ENCODE measurements around the gene WDR45B.

The WDR45B gene

GRCh38 chr17:82648165-82648668, at the start of gene WDR45B:
TSS of gene WDR45B (minus strand) at chr17:82648444. CDS start at chr17:82648340, 104 bp downstream.
- peak; percentile 78 to 90 (median 90) for DNase-seq (ENCODE audit: low read depth in 2 of 3, low spot score in 1 of 3)

DNA sequence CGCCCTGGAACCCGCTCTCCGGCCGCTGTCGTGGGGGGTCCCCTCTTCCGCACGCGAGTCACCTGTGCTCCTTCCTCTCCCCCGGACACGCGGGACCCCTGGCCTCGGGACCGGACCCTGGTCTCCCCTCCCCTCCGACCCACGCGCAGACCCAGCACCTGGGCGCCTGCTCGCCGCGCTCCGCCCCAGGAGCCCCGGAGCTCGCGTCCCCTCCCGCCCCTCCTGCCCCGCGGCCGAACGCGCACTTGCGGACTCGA, 49.5 kb upstream of the WDR45B start:
- no peak for DNase-seq (ENCODE audit: low read depth in 2 of 3, low spot score in 1 of 3)

DNA sequence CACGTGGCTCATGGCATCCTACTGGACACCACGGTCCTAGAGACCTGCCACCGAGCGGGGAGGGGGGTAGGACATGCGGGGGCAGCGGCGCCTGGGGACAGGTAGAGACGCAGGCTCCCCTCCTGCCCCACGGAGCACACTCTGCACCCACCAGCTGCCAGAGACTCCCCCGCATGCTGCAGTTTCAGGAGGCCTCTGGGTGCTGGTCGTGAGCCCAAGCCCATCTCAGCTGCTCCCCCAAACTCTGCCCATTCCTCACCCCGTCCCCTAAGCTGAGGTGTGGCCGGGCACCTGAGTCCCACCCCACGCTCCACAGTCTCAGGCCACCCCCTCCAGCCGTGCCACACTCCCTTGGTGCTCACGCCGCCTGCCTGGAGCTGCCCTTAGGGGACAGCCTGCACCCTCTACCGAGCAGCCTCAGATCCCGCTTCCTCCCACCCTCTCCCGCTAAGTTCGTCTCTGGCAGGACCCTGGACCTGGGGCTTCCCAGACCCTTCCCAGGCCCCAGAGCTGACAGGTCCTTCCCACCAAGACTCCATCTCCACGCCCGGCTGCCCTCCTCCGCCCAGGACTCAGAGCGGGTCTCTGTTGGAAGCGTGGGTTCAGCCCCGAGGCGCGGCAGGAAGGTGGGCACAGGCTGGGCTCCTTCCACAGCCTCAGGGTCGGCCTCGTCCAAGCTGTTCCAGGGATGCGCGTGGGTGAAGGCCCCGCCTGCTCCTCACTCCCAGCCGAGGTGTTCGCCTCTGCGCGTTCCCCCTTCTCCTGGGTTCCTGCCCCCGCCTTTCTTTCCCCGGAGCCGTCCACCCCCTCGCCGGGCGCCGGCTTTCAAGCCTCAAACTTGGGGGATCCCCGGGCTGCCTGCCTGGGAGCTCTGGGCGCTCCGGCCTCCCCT, 48.9 kb upstream of the WDR45B start:
- DNase-seq (ENCODE audit: low read depth in 2 of 3, low spot score in 1 of 3): no peak

DNA sequence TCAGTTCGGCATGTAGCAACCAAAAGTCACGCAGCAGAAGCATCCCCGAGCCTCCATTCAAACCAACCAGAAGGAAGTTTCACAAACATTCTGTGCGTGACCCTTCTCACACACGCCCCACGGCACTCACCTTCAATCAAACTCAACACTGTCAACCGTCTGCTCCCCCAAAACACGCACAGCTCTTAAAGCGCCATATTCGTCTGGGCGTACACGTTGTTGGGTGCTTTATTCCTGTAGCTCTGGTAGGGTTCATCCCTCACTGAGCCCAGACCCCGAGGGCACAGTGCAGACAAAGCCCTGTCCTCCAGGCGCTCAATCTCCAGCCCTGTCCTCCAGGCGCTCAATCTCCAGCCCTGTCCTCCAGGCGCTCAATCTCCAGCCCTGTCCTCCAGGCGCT, 48.0 kb upstream of the WDR45B start:
- no peak for DNase-seq (ENCODE audit: low read depth in 2 of 3, low spot score in 1 of 3)

GRCh38 chr17:82694647-82695046, 46.4 kb upstream of the WDR45B start:
- DNase-seq (ENCODE audit: low read depth in 2 of 3, low spot score in 1 of 3): no peak

DNA sequence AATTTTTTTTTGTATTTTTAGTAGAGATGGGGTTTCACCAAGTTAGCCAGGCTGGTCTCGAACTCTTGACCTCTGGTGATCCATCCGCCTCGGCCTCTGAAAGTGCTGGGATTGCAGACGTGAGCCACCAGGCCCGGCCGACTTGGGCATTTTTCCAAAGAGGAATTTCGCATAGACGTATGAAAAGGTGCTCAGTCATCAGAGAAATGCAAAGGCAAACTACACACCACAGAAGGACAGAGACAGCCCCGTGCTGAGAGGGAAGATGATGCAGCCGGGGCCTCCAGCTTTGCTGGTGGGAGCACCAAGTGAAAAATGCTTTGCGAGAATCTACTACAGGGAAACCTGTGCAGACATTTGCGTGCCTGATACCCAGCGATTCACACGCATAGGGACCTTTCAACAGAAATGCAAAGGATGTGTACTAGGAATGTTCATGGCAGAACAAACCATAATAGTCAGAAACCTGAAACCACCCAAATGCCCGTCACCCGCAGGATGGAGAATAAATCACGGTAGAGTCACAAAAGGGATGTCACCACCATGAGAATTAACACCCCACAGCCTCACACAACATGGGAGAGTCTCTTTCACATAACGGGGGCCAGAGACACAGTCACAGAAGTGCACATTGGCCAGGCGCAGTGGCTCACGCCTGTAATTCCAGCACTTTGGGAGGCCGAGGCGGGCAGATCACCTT, 45.1 kb upstream of the WDR45B start:
- DNase-seq (ENCODE audit: low read depth in 2 of 3, low spot score in 1 of 3): no peak

GRCh38 chr17:82692268-82692667, 44.0 kb upstream of the WDR45B start:
- no peak for DNase-seq (ENCODE audit: low read depth in 2 of 3, low spot score in 1 of 3)

- no peak for DNase-seq (ENCODE audit: low read depth in 2 of 3, low spot score in 1 of 3)
These were observed 43.5 kb upstream of the WDR45B start for GRCh38 chr17:82691714-82692113.

GRCh38 chr17:82690786-82691489, 42.7 kb upstream of the WDR45B start:
- no peak for DNase-seq (ENCODE audit: low read depth in 2 of 3, low spot score in 1 of 3)

DNA sequence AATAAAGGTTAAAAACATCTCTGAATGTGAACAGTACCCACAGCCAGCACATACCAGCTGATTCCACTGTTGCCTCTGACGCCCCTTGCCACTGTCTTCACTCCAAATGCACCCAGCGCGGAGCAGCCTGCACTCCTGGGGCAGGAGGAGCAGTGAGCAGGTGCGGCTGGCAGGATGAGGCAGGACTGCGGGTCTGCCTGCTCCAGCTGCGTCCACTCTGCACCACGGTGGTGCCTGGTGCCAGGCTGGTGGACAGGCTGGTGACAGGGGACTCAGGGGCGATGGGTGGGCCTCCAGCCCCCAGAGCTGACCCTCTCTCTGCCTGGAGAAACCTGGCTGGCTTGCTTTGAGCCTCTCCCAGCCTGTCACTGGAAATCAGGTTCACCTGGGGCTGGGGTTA, 40.8 kb upstream of the WDR45B start:
- no peak for DNase-seq (ENCODE audit: low read depth in 2 of 3, low spot score in 1 of 3)

DNA sequence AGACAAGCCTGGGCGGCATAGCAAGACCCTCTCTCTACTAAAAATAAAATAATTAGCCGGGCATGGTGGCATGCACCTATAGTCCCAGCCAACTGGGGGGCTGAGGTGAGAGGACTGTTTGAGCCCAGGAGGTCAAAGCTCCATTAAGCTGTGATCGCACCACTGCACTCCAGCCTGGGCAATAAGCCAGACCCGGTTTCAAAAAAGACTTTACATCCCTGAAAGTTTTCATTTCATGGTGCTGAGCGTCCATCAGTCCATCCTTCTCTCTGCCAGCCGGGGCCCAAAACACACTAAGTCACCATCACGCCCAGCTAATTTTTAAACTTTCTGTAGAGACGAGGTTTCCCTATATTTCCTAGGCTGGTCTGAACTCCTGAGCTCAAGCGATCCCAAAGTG, 39.6 kb upstream of the WDR45B start:
- DNase-seq (ENCODE audit: low read depth in 2 of 3, low spot score in 1 of 3): no peak

DNA sequence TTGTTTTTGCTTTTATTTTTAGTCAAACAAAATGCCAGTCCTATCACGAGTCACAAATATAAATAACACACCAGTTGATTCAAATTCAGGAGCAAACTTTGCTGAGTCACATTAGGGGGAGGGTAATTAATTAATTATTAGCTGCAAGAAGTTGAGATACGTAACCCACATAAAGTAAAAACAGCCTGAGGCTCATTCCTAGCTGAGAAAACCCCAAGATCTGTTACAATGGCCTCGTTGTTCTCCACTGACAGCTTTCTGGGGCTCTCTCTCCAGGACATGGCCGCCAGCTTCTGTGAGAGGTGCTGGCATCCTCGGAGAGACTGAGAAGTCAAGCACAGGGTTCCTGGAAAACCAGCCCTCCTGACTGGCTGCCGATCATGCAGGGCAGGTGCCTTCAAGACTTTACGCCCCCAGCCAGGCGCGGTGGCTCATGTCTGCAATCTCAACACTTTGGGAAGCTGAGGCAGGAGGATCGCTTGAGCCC, 39.2 kb upstream of the WDR45B start:
- DNase-seq (ENCODE audit: low read depth in 2 of 3, low spot score in 1 of 3): no peak

GRCh38 chr17:82686366-82687324, 38.4 kb upstream of the WDR45B start:
- DNase-seq (ENCODE audit: low read depth in 2 of 3, low spot score in 1 of 3): no peak

DNA sequence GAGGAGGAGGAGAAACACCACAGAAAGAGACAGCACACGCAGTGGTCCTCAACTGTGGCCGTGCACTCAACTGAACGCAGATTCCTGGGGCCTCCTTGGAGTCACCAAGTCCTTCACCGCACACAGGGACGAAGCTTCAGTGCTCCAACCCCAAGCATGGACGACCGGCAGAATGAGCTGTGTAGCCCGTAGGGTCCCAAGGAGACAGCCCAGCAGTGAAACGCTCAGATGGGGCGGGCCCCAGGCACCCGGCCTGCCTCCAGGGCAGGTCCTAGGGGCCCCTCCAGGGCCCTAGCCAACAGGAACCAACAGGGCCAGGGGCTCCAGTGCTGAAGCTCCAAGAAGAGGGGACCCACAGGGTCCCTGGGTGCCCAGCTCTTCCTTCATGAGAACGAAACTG, 37.0 kb upstream of the WDR45B start:
- no peak for DNase-seq (ENCODE audit: low read depth in 2 of 3, low spot score in 1 of 3)

- no peak for DNase-seq (ENCODE audit: low read depth in 2 of 3, low spot score in 1 of 3)
These were observed 36.1 kb upstream of the WDR45B start for GRCh38 chr17:82684228-82684841.

DNA sequence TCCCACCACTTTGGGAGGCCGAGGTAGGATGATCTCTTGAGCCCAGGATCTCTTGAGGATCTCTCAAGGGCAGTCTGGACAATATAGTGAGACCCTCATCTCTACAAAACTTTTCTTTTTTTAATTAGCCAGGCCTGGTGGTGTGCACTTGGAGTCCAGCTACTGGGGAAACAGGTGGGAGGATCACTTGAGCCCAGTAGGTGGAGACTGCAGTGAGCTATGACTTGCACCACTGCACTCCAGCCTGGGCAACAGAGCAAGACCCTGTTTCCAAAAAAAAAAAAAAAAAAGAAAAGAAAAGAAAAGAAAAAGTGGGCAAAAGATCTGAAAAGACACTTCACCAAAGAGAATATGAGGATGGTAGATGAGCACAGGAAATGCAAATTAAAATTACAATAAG, 35.3 kb upstream of the WDR45B start:
- no peak for DNase-seq (ENCODE audit: low read depth in 2 of 3, low spot score in 1 of 3)

DNA sequence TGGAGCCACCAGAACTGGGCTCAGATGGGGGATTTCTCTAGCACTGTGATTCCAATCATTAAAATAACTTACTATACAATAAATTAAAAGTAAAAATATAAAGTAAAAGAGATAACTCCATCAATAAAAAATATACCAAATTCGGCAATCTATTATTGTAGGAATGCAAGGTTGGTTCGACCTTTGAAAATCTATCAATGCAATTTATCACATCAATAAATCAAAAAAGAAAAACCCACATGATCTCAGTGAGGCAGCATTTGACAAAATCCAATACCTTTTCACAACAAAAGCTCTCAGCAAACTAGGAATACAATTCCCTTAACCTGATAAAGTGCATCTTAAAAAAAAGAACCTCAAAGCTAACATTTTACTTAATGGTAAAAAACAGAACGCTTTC, 33.3 kb upstream of the WDR45B start:
- DNase-seq (ENCODE audit: low read depth in 2 of 3, low spot score in 1 of 3): no peak

DNA sequence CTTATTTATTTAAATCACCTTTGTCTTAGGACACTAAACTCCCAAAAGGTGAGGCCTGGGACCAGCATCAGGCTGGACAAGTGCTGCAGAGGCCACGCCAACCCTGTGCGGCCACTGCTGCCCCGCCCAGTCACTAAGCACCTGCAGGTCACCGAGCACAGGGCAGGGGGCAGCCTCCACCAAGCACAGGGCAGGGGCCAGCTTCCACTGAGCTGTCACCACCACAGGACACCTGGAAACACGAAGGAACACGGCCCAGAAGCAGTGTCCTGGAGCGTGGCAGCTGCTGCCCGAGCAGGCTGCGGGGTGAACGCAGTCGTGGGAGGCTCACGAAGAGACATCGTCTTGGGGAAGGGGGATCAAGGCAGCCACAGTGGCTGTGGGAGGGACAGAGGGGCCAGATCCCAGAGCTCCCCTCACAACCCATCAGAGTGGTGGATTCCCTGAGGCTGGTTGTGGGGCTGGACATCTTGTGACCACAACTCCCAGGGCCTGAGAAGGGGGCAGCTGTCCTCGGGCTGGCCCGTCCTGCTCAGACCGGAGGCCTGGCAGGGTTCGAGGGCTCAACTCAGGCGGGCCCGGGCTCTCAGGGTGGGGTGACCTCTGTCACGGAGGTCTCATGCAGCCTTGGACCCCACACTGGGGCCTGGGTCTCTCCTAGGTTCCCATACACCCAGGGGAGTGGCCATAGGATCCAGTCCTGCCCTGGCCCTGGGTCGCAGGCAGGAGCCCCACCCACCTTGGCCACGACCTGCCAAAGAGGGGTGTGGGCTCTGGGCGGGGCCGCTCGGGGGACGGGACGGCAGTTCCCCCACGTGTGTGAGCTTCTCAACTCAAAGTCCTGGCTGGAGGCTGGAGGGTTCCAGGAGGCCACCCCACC, 31.6 kb upstream of the WDR45B start:
- no peak for DNase-seq (ENCODE audit: low read depth in 2 of 3, low spot score in 1 of 3)

GRCh38 chr17:82678265-82678891, 30.1 kb upstream of the WDR45B start:
- no peak for DNase-seq (ENCODE audit: low read depth in 2 of 3, low spot score in 1 of 3)

Data from stimulated activated CD4-positive, alpha-beta T cell treated with anti-CD3 and anti-CD28 coated beads, Interleukin-12 subunit alpha, Interleukin-12 subunit beta, amount 100 ng/mL, for 48 hours (primary cell).